H1 (cell line): Measurements from ENCODE around the gene FAU. TPM values are rescaled to one million over a fixed set of nuclear protein-coding genes. Genes with fewer than 3 reads are reported as not detected.

ENCODE experiments used
- ATF3 ChIP-seq: IDR thresholded peaks from 2 replicates; pipeline ENCODE4 v1.6.1; 2011; ENCODE audit warnings: low read depth, mild to moderate bottlenecking, low read length; ENCODE audit not compliant: insufficient read depth
- SIN3A ChIP-seq, 2 experiments: IDR thresholded peaks in 1 of 2; conservative IDR thresholded peaks in 1 of 2; 2 replicates each; pipeline ENCODE4 v1.6.1; 2011 to 2012; ENCODE audit warnings: low read length in 2 of 2, improper control_type of control experiment in 1 of 2, low read depth in 1 of 2, mild to moderate bottlenecking in 1 of 2
- YY1 ChIP-seq: IDR thresholded peaks from 2 replicates; pipeline ENCODE4 v1.6.1; 2011; ENCODE audit warnings: low read depth, mild to moderate bottlenecking, low read length
- polyA plus RNA-seq, 7 experiments: library from polyadenylated mRNA; depleted of rRNA in 3 of 7; stranded (reverse) in 5 of 7; unstranded in 2 of 7; fragments of >200 nt in 5 of 7; fragments of 200-250 nt in 2 of 7; gene quantifications; 1 replicate in 5 of 7; 2 replicates in 1 of 7; 4 replicates in 1 of 7; pipeline versions ENCODE4 v1.2.1 to v1.2.3, GENCODE V29; 2011 to 2013; ENCODE audit warnings: missing spikeins in 2 of 7, mixed read lengths in 2 of 7
- total RNA-seq: library from RNA; stranded (reverse); fragmentation: NEBNext Ultra II Directional; extraction: Animal tissue kit (Norgen Biotek cat#: 25700); gene quantifications from 2 replicates; pipeline ENCODE4 v1.2.1, GENCODE V29; 2021

The FAU gene
- total and polyA plus RNA-seq, 2 of the 8 experiments (the other 6 are each of a cell fraction or from before 2014, with no cell fraction given), result 826 to 896 TPM

DNA sequence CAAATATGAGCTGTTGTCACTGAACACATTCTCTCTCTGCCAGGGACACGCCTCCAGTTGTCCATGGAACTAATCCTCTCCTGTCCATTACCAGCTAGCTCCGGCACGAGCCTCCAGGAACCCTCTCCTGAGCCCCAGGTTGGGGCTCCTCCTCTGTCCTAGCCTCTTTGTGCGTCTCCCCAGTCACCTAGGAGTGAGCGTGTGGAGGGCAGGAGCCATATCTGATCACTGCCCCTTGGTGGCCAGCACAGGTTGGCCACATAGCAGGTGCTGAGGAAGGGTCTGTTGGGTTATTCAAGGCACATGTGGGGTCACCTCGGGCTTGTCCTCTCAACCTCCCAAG lies 9.9 kb upstream of the FAU start (continued):
- TF ChIP-seq SIN3A (conservative IDR thresholded peaks at IDR 0.05 in 1 of 2, IDR thresholded peaks at IDR 0.05 in 1 of 2; ENCODE audit: low read depth in 1 of 2, low read length in 2 of 2) (no peak), YY1 (no peak), ATF3 (no peak)
